Lower leg skin (tissue), 4 donors: ENCODE results near the gene SAE1. TPM values are rescaled to one million over a fixed set of nuclear protein-coding genes. Genes with fewer than 3 reads are reported as not detected.

Experiments used
- DNase-seq, 2 donors: peaks; one replicate each; pipeline ENCODE4 v3.0.0-alpha.2; 2019; ENCODE audit warnings: low spot score in 2 of 2
- H3K4me3 ChIP-seq: fragments of 200-600 bp; sonication (generic); 2 replicates; pipeline ENCODE4 v1.5.1; 2017; ENCODE audit warnings: mild to moderate bottlenecking, low read depth; ENCODE audit not compliant: poor library complexity, severe bottlenecking
- POLR2A ChIP-seq, 2 donors: fragments of 450-650 bp; IDR thresholded peaks; one replicate each; pipeline ENCODE4 v1.6.1; 2016 to 2017; ENCODE audit warnings: antibody characterized with exemption in 2 of 2, mild to moderate bottlenecking in 1 of 2, moderate library complexity in 1 of 2
- WGBS, 2 donors: methylation state at CpG; one replicate each; pipeline ENCODE4 v1.1.5; 2018; 5-methylcytosine and 5-hydroxymethylcytosine counted together
- intact Hi-C: fragments of 100-400 bp; cut with DNase I; formaldehyde crosslinking; loops from one replicate; pipeline ENCODE4 v1.15.0; 2023; ENCODE audit warnings: low total_unique reads
- total RNA-seq, 4 donors: library from RNA; depleted of rRNA; stranded (reverse); fragments of >200 nt; gene quantifications; one replicate each; pipeline ENCODE4 v1.1.0, GENCODE V29; 2016
- TF ChIP-seq, protein P1 (sequence below), 3 donors: fragments of 450-650 bp; IDR thresholded peaks; one replicate each; pipeline ENCODE4 v1.5.1; 2016; ENCODE audit warnings: antibody characterized with exemption in 3 of 3, mild to moderate bottlenecking in 3 of 3, moderate library complexity in 2 of 3

SAE1 gene
- total RNA-seq, 4 donors from 2014 or later, result 38.8 to 56.1 (median 44.2) TPM

- no peak overlapping the region for H3K4me3 ChIP-seq
- DNase-seq, result no peak
- WGBS, 2 donors, result 22 to 24% methylated on average over 16 of the region's 16 CpGs
- TF ChIP-seq, protein P1, sequence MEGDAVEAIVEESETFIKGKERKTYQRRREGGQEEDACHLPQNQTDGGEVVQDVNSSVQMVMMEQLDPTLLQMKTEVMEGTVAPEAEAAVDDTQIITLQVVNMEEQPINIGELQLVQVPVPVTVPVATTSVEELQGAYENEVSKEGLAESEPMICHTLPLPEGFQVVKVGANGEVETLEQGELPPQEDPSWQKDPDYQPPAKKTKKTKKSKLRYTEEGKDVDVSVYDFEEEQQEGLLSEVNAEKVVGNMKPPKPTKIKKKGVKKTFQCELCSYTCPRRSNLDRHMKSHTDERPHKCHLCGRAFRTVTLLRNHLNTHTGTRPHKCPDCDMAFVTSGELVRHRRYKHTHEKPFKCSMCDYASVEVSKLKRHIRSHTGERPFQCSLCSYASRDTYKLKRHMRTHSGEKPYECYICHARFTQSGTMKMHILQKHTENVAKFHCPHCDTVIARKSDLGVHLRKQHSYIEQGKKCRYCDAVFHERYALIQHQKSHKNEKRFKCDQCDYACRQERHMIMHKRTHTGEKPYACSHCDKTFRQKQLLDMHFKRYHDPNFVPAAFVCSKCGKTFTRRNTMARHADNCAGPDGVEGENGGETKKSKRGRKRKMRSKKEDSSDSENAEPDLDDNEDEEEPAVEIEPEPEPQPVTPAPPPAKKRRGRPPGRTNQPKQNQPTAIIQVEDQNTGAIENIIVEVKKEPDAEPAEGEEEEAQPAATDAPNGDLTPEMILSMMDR (IDR thresholded peaks at IDR 0.05), result no peak
- TF ChIP-seq POLR2A (IDR thresholded peaks at IDR 0.05), result no peak
- intact Hi-C loops, result no loop called here
Observed at GRCh38 chr19:47232422-47233211, 102.0 kb downstream of the SAE1 start.

GRCh38 chr19:47236072-47236675, 105.5 kb downstream of the SAE1 start:
- 78 to 82% methylated on average over 12 of the region's 12 CpGs for WGBS, 2 donors
- H3K4me3 ChIP-seq, result no peak overlapping the region
- DNase-seq, result no peak
- no peak for TF ChIP-seq POLR2A (IDR thresholded peaks at IDR 0.05)
- TF ChIP-seq, protein P1 (IDR thresholded peaks at IDR 0.05), result no peak
- intact Hi-C loops, result no loop called here

DNA sequence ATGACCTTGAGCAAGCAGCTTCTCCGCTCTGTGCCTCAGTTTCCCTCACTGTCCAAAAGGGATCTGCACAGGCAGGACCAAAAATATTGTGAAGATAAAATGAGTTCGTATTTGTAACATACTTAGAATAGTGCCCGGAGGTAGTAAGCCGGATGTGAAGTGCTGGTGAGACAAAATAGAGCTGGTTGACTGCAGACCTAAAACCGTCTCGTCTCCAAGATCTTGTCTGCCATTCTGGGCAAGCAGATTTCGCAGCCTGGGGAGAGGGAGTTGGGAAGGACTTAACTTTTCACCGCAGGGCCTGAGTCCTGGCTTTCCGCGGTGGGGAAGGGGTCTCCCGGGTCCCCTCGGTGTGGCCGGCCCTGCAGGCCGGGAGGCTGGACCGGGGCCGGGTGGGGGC, 108.5 kb downstream of the SAE1 start:
- DNase-seq, result no peak
- 11 to 18% methylated on average over 8 to 14 of the region's 16 CpGs for WGBS, 2 donors
- no peak for TF ChIP-seq POLR2A (IDR thresholded peaks at IDR 0.05)
- TF ChIP-seq, protein P1 (IDR thresholded peaks at IDR 0.05), result no peak
- H3K4me3 ChIP-seq, result no peak overlapping the region
- intact Hi-C loops, result no loop called here

DNA sequence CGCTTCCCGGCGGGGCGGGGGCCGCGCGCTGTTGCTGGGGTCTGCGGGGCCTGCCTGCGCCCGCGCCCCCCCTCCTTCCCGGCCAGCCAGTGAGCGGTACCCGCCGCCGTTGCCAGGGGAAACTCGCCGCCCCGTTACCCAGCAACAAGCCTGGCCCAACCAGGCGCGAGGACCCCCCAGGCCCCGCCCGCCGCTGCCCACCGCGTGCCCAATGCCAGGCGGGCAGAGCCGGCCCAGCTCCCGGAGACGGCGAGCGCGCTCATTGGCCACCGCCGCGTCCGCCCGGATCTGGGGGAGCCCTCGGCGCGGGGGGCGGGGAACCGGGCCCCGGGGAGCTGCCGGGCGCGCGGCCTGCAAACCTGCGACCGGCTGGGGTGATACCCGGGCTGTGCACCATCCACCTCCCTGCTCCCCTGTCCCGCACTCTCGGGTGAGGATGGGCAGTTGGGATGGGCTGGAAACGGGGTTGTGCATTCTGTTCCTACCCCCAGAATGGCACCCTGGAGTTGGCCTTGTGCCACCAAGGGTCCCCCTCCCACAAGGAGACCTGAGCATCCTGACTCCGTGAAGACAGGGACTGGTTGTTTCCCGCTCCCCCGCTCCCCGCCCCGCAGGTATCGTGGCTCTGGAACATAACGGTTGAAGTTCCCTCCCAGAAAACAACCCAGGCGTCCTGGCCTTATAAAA, 109.1 kb downstream of the SAE1 start:
- intact Hi-C loops, result no loop called here
- DNase-seq, result peak in 1 of 2 donors; percentile 89

GRCh38 chr19:47240556-47240955, 109.9 kb downstream of the SAE1 start:
- intact Hi-C loops, result no loop called here
- TF ChIP-seq POLR2A (IDR thresholded peaks at IDR 0.05), result no peak
- TF ChIP-seq, protein P1 (IDR thresholded peaks at IDR 0.05), result no peak
- no peak overlapping the region for H3K4me3 ChIP-seq
- DNase-seq, result no peak
- 43% methylated on average over 5 to 6 of the region's 6 CpGs for WGBS, 2 donors

More for the DNA sequence above, 109.1 kb downstream of the SAE1 start:
- 1 to 7% methylated on average over 10 to 33 of the region's 62 CpGs for WGBS, 2 donors
- TF ChIP-seq, protein P1 (IDR thresholded peaks at IDR 0.05), result no peak
- TF ChIP-seq POLR2A (IDR thresholded peaks at IDR 0.05), result no peak
- H3K4me3 ChIP-seq, result no peak overlapping the region
